GM21447 (cell line): ENCODE measurements around the gene SELENOT.
"Not testable (repeated sequence)": the region's sequence is repeated elsewhere in the genome, so short reads cannot be mapped to it uniquely, and the experiment has no call there.

Source experiments
- ATAC-seq: cut with Tn5 transposase; IDR thresholded peaks from one replicate; pipeline ENCODE4 v1.9.1; 2021; ENCODE audit not compliant: unreplicated experiment

The SELENOT gene, protein sequence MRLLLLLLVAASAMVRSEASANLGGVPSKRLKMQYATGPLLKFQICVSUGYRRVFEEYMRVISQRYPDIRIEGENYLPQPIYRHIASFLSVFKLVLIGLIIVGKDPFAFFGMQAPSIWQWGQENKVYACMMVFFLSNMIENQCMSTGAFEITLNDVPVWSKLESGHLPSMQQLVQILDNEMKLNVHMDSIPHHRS

DNA sequence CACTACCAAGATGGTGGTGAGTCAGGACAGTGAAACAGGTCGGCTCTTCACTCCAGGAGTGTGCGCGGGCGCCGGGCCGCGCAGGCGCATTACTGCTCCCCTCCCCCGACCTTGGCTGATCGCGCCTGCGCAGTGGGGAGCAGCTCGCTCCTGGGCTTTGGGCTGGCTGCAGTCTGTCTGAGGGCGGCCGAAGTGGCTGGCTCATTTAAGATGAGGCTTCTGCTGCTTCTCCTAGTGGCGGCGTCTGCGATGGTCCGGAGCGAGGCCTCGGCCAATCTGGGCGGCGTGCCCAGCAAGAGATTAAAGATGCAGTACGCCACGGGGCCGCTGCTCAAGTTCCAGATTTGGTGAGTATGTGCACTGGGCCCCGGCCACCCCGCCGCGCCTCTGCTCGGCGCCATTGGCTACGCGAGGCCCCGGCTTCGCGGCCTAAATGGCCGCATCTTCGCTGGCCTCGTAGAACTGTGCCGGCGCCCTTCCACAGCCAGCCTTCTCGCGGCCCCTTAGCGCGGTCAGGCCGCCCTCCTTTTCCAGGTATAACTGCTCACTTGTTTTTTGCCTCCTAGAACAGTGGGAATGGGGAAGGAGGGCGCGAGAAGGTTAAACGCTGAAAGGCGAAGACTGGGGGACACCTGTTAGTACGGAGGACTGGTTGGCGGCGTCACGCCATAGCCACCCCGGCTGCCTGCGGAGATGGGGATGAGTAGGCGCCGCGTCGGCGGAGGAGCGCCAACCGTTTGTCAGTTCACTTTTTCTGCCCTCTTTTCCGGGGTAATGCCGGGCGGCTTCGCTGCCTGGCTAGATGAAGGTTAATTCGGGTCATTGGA, at the start of gene SELENOT:
TSS of gene SELENOT (plus strand) at position 169 of the 827 bp plus-strand sequence. CDS start at position 211, 42 bp downstream.
- peak; percentile 46 for ATAC-seq

DNA sequence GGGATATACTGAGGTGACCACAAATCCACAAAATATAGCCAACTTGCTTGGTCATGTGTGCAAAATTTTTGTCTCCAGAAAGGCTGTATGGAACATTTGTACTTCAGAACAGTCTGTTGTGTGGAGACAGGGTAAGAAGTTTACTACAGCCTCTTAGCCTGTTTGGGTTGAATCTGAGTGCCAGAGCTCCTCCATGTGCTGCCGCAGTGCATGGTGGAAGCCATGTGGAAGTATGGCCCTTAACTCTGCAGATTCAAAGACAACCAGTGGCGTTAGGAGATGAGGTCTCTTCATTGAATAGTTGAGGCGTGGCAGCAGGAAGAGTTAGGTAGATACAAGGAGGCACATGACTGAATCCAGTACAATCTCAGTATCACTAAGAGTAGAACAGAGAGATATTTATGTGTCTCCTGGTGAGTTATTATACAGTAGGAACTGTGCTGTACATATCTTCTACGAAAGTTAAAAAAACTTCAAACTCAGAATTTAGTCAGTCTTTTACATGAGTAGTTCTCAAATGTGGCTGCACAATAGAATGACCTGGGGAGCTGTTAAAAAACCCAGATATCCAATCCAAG, 47.2 kb upstream of the SELENOT start:
- no peak for ATAC-seq

GRCh38 chr3:150556792-150557191, 46.3 kb upstream of the SELENOT start:
- no peak for ATAC-seq

- ATAC-seq, result no peak
These were observed 45.4 kb upstream of the SELENOT start for GRCh38 chr3:150557725-150558124.

- ATAC-seq, result no peak
These were observed 38.9 kb upstream of the SELENOT start for GRCh38 chr3:150564243-150564642.

GRCh38 chr3:150567328-150567727, 35.8 kb upstream of the SELENOT start:
- no peak for ATAC-seq

- no peak for ATAC-seq
These were observed 25.3 kb upstream of the SELENOT start for GRCh38 chr3:150577855-150578254.

DNA sequence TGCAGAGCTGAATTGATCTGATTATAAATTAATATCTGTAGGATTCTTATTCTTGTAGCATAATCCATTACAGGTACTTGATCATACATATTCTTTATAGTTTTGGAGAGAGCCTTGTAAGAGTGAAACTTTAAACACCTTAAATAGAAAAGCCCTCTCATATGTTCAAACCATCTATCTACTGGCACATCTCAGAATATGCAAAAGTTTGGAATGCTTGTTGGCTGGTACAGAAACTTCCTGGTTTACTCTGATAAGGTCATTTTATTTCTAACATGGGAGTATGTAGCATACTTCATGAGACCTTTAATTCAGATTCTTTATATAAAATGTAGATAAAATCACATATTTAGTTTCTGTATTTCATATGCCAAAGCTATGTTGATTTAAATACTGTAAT, 21.9 kb upstream of the SELENOT start:
- no peak for ATAC-seq

DNA sequence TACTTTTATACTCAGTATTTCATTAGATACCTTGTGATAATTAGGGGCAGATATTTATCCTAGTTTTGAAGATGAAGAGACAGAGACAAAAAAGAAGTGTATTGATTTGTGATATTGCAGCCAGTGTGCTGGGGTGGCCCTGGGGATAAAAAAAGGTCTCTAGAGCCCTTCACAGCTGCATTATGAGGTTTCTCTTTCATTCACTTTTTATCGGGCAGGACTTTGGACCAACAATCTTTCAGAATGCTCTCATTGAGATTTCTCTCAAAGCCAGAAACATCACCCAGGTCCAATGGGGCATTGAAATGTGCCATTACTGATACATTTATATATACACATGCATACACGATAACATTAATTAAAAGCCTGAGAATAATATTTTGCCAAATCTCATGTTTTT, 20.5 kb upstream of the SELENOT start:
- peak; percentile 58 for ATAC-seq

DNA sequence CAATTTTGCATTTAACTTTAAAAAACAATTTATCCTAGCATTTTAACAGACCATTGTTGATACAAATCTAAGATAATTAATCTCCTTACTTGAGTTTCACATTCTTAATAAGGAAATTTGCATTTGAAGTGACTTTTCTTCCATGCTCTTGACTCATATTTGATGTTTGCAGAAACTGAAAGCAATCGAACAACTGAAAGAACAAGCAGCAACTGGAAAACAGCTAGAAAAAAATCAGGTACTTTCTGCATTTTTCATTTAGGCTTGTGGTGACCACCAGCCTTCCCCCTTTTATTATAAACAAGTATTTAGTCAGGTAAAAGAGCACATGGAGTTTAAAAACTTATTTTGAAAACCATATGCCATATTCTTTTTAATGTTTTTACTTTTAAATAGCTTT, 20.1 kb upstream of the SELENOT start:
- peak; percentile 65 for ATAC-seq

GRCh38 chr3:150588027-150588830, 14.9 kb upstream of the SELENOT start:
- no peak for ATAC-seq

GRCh38 chr3:150589759-150590158, 13.4 kb upstream of the SELENOT start:
- ATAC-seq, result no peak

GRCh38 chr3:150594150-150594549, 9.0 kb upstream of the SELENOT start:
- no peak for ATAC-seq

- no peak for ATAC-seq
These were observed 5.5 kb upstream of the SELENOT start for GRCh38 chr3:150597646-150598045.

GRCh38 chr3:150599611-150600297, 3.4 kb upstream of the SELENOT start:
- peak; percentile 25 for ATAC-seq

GRCh38 chr3:150600647-150601530, 2.2 kb upstream of the SELENOT start:
- ATAC-seq, result not testable (repeated sequence)

GRCh38 chr3:150602426-150603152, 532 bp upstream of the SELENOT start:
- peak; percentile 7 for ATAC-seq

DNA sequence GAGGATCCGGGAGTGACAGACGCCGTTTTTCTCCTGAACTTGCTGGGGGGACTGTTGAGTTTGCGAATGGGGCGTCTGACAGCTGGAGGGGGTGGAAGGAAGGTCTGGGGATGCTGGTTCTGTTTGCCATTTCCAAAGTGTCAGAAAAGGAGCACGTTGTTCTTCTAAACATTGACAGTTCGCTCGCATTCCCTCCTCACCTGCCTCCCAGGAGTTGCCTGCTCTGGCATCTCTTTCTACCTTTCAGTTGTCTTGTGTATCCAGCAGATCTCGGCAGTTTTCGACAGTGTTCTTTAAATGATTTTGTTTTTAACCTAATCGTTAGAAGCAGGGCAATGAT, 829 bp downstream of the SELENOT start:
- ATAC-seq, result no peak

- ATAC-seq, result no peak
These were observed 3.0 kb downstream of the SELENOT start for GRCh38 chr3:150605998-150606641.
